ENCODE data around the gene MTCL1. TPM values are rescaled to one million over a fixed set of nuclear protein-coding genes. Genes with fewer than 3 reads are reported as not detected.
A peak's percentile ranks its signal among the peaks of the same experiment; 100 is the strongest.

Gene MTCL1
- total RNA-seq, 1 experiment from 2014 or later = 11.2 TPM

- no TSS peak for BruUV-seq (replicated peaks)
- Histone ChIP-seq H3K4me1 (ENCODE audit: insufficient read depth, low read length, poor library complexity, severe bottlenecking) (no peaks in the 10 kb centered on the region), H3K36me3 (ENCODE audit: insufficient read depth, low read length, poor library complexity, severe bottlenecking) (no peaks in the 10 kb centered on the region), H3K9me3 (ENCODE audit: low read depth, low read length, poor library complexity, severe bottlenecking) (no peaks in the 10 kb centered on the region), H3K27ac (ENCODE audit: low read depth, low read length, poor library complexity, severe bottlenecking) (no peak overlapping the region), H3K4me3 (ENCODE audit: low read depth, low read length, poor library complexity, severe bottlenecking) (no peak overlapping the region), H3K27me3 (replicated peaks; ENCODE audit: insufficient read depth, low read depth, low read length, poor library complexity) (no peaks in the 10 kb centered on the region)
- no peak for DNase-seq (ENCODE audit: low spot score)
- CTCF ChIA-PET = no interaction called here
- no peak for TF ChIP-seq EZH2 (IDR thresholded peaks at IDR 0.05; ENCODE audit: borderline replicate concordance, low read depth, low read length, poor library complexity, severe bottlenecking)
- POLR2A ChIA-PET (ENCODE audit: low non-redundant PET) = no interaction called here
- intact Hi-C loops (cut with micrococcal nuclease; ENCODE audit: unreplicated experiment) = no loop called here
These were observed 163.5 kb downstream of the MTCL1 start for GRCh38 chr18:8868779-8869415.

- no peak for DNase-seq (ENCODE audit: low spot score)
- Histone ChIP-seq H3K9me3 (ENCODE audit: low read depth, low read length, poor library complexity, severe bottlenecking) (no peaks in the 10 kb centered on the region), H3K27me3 (replicated peaks; ENCODE audit: insufficient read depth, low read depth, low read length, poor library complexity) (no peaks in the 10 kb centered on the region), H3K4me3 (ENCODE audit: low read depth, low read length, poor library complexity, severe bottlenecking) (no peak overlapping the region), H3K4me1 (ENCODE audit: insufficient read depth, low read length, poor library complexity, severe bottlenecking) (no peaks in the 10 kb centered on the region), H3K27ac (ENCODE audit: low read depth, low read length, poor library complexity, severe bottlenecking) (no peak overlapping the region), H3K36me3 (ENCODE audit: insufficient read depth, low read length, poor library complexity, severe bottlenecking) (no peaks in the 10 kb centered on the region)
- ChIA-PET POLR2A (ENCODE audit: low non-redundant PET) (no interaction called here), CTCF (no interaction called here)
- BruUV-seq (replicated peaks) = no TSS peak
- intact Hi-C loops (cut with micrococcal nuclease; ENCODE audit: unreplicated experiment) = no loop called here
- no peak for TF ChIP-seq EZH2 (IDR thresholded peaks at IDR 0.05; ENCODE audit: borderline replicate concordance, low read depth, low read length, poor library complexity, severe bottlenecking)
- TF ChIP-seq CTCF (conservative IDR thresholded peaks at IDR 0.05; ENCODE audit: low read depth, low read length) = no peak
These were observed 164.3 kb downstream of the MTCL1 start for GRCh38 chr18:8869696-8870095.

- Histone ChIP-seq H3K9me3 (ENCODE audit: low read depth, low read length, poor library complexity, severe bottlenecking) (no peaks in the 10 kb centered on the region), H3K36me3 (ENCODE audit: insufficient read depth, low read length, poor library complexity, severe bottlenecking) (no peaks in the 10 kb centered on the region), H3K4me3 (ENCODE audit: low read depth, low read length, poor library complexity, severe bottlenecking) (no peak overlapping the region), H3K27ac (ENCODE audit: low read depth, low read length, poor library complexity, severe bottlenecking) (no peak overlapping the region), H3K27me3 (replicated peaks; ENCODE audit: insufficient read depth, low read depth, low read length, poor library complexity) (no peaks in the 10 kb centered on the region), H3K4me1 (ENCODE audit: insufficient read depth, low read length, poor library complexity, severe bottlenecking) (no peaks in the 10 kb centered on the region)
- DNase-seq (ENCODE audit: low spot score) = peak; percentile 5
- CTCF ChIA-PET = no interaction called here
- POLR2A ChIA-PET (ENCODE audit: low non-redundant PET) = no interaction called here
- intact Hi-C loops (cut with micrococcal nuclease; ENCODE audit: unreplicated experiment) = no loop called here
- BruUV-seq (replicated peaks) = no TSS peak
- TF ChIP-seq EZH2 (IDR thresholded peaks at IDR 0.05; ENCODE audit: borderline replicate concordance, low read depth, low read length, poor library complexity, severe bottlenecking) (no peak), CTCF (conservative IDR thresholded peaks at IDR 0.05; ENCODE audit: low read depth, low read length) (no peak)
These were observed 165.2 kb downstream of the MTCL1 start for GRCh38 chr18:8870528-8870927.

- CTCF ChIA-PET = no interaction called here
- H3K27me3 ChIP-seq (replicated peaks; ENCODE audit: insufficient read depth, low read depth, low read length, poor library complexity) = no peaks in the 10 kb centered on the region
- BruUV-seq (replicated peaks) = no TSS peak
- TF ChIP-seq CTCF (conservative IDR thresholded peaks at IDR 0.05; ENCODE audit: low read depth, low read length) (no peak), EZH2 (IDR thresholded peaks at IDR 0.05; ENCODE audit: borderline replicate concordance, low read depth, low read length, poor library complexity, severe bottlenecking) (no peak)
- intact Hi-C loops (cut with micrococcal nuclease; ENCODE audit: unreplicated experiment) = no loop called here
- no peaks in the 10 kb centered on the region for H3K4me1 ChIP-seq (ENCODE audit: insufficient read depth, low read length, poor library complexity, severe bottlenecking)
- H3K4me3 ChIP-seq (ENCODE audit: low read depth, low read length, poor library complexity, severe bottlenecking) = no peak overlapping the region
- DNase-seq (ENCODE audit: low spot score) = no peak
- POLR2A ChIA-PET (ENCODE audit: low non-redundant PET) = no interaction called here
- H3K27ac ChIP-seq (ENCODE audit: low read depth, low read length, poor library complexity, severe bottlenecking) = no peak overlapping the region
- no peaks in the 10 kb centered on the region for H3K36me3 ChIP-seq (ENCODE audit: insufficient read depth, low read length, poor library complexity, severe bottlenecking)
- H3K9me3 ChIP-seq (ENCODE audit: low read depth, low read length, poor library complexity, severe bottlenecking) = no peaks in the 10 kb centered on the region
These were observed 166.1 kb downstream of the MTCL1 start for GRCh38 chr18:8871489-8871888.

All from A673 (cell line).